GM23338 (cell line): ENCODE measurements around the gene SPATS2. TPM values are rescaled to one million over a fixed set of nuclear protein-coding genes. Genes with fewer than 3 reads are reported as not detected.

Experiments
- ATAC-seq: fragments of 200-7000 bp; cut with Tn5 transposase; 3 replicates; pipeline ENCODE4 v1.9.1; 2020
- DNase-seq: peaks from one replicate; pipeline ENCODE4 v3.0.0-alpha.2; 2015; ENCODE audit warnings: low spot score
- H2AFZ ChIP-seq: fragments of 200-600 bp; sonication (generic); 2 replicates; pipeline ENCODE4 v1.8.0; 2016; ENCODE audit warnings: antibody characterized with exemption, mild to moderate bottlenecking, moderate library complexity
- H3F3A ChIP-seq: fragments of 200-600 bp; sonication (generic); replicated peaks from 2 replicates; pipeline ENCODE4 v1.8.0; 2017; ENCODE audit warnings: antibody characterized with exemption, mixed run types, low read depth
- H3K27ac ChIP-seq: fragments of 200-600 bp; sonication (generic); 2 replicates; pipeline ENCODE4 v1.6.1; 2016; ENCODE audit warnings: low read depth
- H3K27me3 ChIP-seq: fragments of 200-600 bp; sonication (generic); 2 replicates; pipeline ENCODE4 v1.8.0; 2016; ENCODE audit warnings: mild to moderate bottlenecking, mixed run types, moderate library complexity; ENCODE audit not compliant: insufficient read depth
- H3K36me3 ChIP-seq: fragments of 200-600 bp; sonication (generic); 2 replicates; pipeline ENCODE4 v1.8.0; 2016; ENCODE audit warnings: mild to moderate bottlenecking; ENCODE audit not compliant: insufficient read depth
- H3K4me1 ChIP-seq: fragments of 200-600 bp; sonication (generic); 2 replicates; pipeline ENCODE4 v1.8.0; 2016; ENCODE audit warnings: mild to moderate bottlenecking, moderate library complexity; ENCODE audit not compliant: insufficient read depth
- H3K4me2 ChIP-seq: fragments of 200-600 bp; sonication (generic); 2 replicates; pipeline ENCODE4 v1.7.1; 2017; ENCODE audit warnings: mixed run types
- H3K4me3 ChIP-seq: fragments of 200-600 bp; sonication (generic); 2 replicates; pipeline ENCODE4 v1.6.1; 2016; ENCODE audit warnings: mixed run types
- H3K79me2 ChIP-seq: fragments of 200-600 bp; sonication (generic); replicated peaks from 2 replicates; pipeline ENCODE4 v1.8.0; 2017; ENCODE audit warnings: mild to moderate bottlenecking; ENCODE audit not compliant: insufficient read depth
- H3K9me2 ChIP-seq: fragments of 200-600 bp; sonication (generic); 2 replicates; pipeline ENCODE4 v1.8.0; 2017; ENCODE audit not compliant: insufficient read depth
- H4K20me1 ChIP-seq: fragments of 200-600 bp; sonication (generic); replicated peaks from 2 replicates; pipeline ENCODE4 v1.8.0; 2017; ENCODE audit warnings: mild to moderate bottlenecking; ENCODE audit not compliant: insufficient read depth
- H3K27ac Mint-ChIP-seq: 2 replicates; pipeline ENCODE4 v1.8.0; 2020; ENCODE audit warnings: inconsistent platforms, mild to moderate bottlenecking, moderate library complexity, mixed read lengths
- H3K27me3 Mint-ChIP-seq: 3 replicates; pipeline ENCODE4 v1.8.0; 2022; ENCODE audit warnings: low read depth, mild to moderate bottlenecking, moderate library complexity, mixed read lengths, inconsistent platforms; ENCODE audit not compliant: insufficient read depth, poor library complexity
- H3K36me3 Mint-ChIP-seq: 3 replicates; pipeline ENCODE4 v1.8.0; 2021; ENCODE audit warnings: low read depth, mild to moderate bottlenecking, inconsistent platforms, moderate library complexity, mixed read lengths
- H3K4me1 Mint-ChIP-seq: 3 replicates; pipeline ENCODE4 v1.8.0; 2020; ENCODE audit warnings: mild to moderate bottlenecking, inconsistent platforms, mixed read lengths
- H3K4me3 Mint-ChIP-seq: 3 replicates; pipeline ENCODE4 v1.8.0; 2021; ENCODE audit warnings: moderate library complexity, mild to moderate bottlenecking, inconsistent platforms, mixed read lengths
- H3K9me3 Mint-ChIP-seq: 3 replicates; pipeline ENCODE4 v1.8.0; 2020; ENCODE audit warnings: moderate library complexity, mild to moderate bottlenecking, inconsistent platforms, mixed read lengths
- CREB1 ChIP-seq: fragments of 250-450 bp; sonication (Bioruptor Pico); IDR thresholded peaks from 2 replicates; pipeline ENCODE4 v1.5.0; 2020; ENCODE audit warnings: low read depth, mild to moderate bottlenecking, moderate library complexity
- EZH2phosphoT487 ChIP-seq: fragments of 200-600 bp; sonication (generic); IDR thresholded peaks from one replicate; pipeline ENCODE4 v1.8.1; 2018; ENCODE audit warnings: antibody characterized with exemption; ENCODE audit not compliant: unreplicated experiment
- JUNB ChIP-seq: IDR thresholded peaks from one replicate; pipeline ENCODE4 v1.6.1; 2016; ENCODE audit warnings: antibody characterized with exemption; ENCODE audit not compliant: unreplicated experiment
- POLR2AphosphoS5 ChIP-seq: IDR thresholded peaks from 2 replicates; pipeline ENCODE4 v1.6.1; 2016; ENCODE audit warnings: antibody characterized with exemption, low read depth
- STAT1 ChIP-seq: IDR thresholded peaks from one replicate; pipeline ENCODE4 v1.6.1; 2016; ENCODE audit warnings: antibody characterized with exemption; ENCODE audit not compliant: unreplicated experiment
- ZNF114 ChIP-seq: fragments of 250-450 bp; sonication (Bioruptor Pico); IDR thresholded peaks from 2 replicates; pipeline ENCODE4 v1.5.0; 2020; ENCODE audit warnings: mild to moderate bottlenecking, moderate library complexity
- polyA plus RNA-seq: library from polyadenylated mRNA; unstranded; fragments of >200 nt; fragmentation: Nextera tagmentation; extraction: Ambion mirVana; gene quantifications from 2 replicates; pipeline ENCODE4 v1.2.1, GENCODE V29; 2016
- total RNA-seq: library from RNA; depleted of rRNA; stranded (reverse); fragments of >200 nt; shearing (Covaris generic); gene quantifications from 2 replicates; pipeline ENCODE4 v1.2.3, GENCODE V29; 2014
- TF ChIP-seq, protein P1 (sequence below): fragments of 250-450 bp; sonication (Bioruptor Pico); IDR thresholded peaks from 2 replicates; pipeline ENCODE4 v1.5.0; 2020; ENCODE audit warnings: mild to moderate bottlenecking, moderate library complexity
- TF ChIP-seq, protein P2 (sequence below): IDR thresholded peaks from 2 replicates; pipeline ENCODE4 v1.6.1; 2016; ENCODE audit warnings: antibody characterized with exemption
- TF ChIP-seq, protein P3 (sequence below): IDR thresholded peaks from one replicate; pipeline ENCODE4 v1.6.1; 2018; ENCODE audit warnings: antibody characterized with exemption; ENCODE audit not compliant: unreplicated experiment

Gene SPATS2
- total and polyA plus RNA-seq, 2 experiments from 2014 or later: 20.6 to 61.0 TPM

DNA sequence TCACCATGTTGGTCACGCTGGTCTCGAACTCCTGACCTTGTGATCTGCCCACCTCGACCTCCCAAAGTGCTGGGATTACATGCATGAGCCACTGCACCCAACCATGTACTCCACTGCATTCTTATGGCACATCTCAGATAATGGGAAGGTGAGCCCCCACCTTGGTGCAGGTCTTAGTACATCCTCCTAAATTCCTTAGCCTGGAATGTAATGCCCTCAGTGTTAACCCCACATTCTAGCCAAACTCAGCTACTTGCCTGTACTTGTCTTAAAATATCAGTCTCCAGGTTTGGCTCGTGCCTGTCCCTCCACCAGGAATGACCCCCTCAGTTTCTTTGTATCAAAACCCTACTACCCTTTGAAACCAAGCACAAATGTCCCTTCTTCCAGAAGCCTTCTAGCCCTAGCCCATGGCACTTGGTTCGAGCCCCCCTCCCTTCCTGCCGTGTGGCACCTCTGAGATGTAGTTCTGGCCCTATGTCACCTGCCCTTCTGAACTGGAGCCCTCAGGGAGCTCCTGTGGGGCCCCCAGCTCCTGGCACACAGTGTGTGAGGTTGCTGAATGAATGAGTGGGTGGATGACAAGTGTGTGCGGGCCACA, 179.9 kb downstream of the SPATS2 start (continued):
- TF ChIP-seq, protein P1, sequence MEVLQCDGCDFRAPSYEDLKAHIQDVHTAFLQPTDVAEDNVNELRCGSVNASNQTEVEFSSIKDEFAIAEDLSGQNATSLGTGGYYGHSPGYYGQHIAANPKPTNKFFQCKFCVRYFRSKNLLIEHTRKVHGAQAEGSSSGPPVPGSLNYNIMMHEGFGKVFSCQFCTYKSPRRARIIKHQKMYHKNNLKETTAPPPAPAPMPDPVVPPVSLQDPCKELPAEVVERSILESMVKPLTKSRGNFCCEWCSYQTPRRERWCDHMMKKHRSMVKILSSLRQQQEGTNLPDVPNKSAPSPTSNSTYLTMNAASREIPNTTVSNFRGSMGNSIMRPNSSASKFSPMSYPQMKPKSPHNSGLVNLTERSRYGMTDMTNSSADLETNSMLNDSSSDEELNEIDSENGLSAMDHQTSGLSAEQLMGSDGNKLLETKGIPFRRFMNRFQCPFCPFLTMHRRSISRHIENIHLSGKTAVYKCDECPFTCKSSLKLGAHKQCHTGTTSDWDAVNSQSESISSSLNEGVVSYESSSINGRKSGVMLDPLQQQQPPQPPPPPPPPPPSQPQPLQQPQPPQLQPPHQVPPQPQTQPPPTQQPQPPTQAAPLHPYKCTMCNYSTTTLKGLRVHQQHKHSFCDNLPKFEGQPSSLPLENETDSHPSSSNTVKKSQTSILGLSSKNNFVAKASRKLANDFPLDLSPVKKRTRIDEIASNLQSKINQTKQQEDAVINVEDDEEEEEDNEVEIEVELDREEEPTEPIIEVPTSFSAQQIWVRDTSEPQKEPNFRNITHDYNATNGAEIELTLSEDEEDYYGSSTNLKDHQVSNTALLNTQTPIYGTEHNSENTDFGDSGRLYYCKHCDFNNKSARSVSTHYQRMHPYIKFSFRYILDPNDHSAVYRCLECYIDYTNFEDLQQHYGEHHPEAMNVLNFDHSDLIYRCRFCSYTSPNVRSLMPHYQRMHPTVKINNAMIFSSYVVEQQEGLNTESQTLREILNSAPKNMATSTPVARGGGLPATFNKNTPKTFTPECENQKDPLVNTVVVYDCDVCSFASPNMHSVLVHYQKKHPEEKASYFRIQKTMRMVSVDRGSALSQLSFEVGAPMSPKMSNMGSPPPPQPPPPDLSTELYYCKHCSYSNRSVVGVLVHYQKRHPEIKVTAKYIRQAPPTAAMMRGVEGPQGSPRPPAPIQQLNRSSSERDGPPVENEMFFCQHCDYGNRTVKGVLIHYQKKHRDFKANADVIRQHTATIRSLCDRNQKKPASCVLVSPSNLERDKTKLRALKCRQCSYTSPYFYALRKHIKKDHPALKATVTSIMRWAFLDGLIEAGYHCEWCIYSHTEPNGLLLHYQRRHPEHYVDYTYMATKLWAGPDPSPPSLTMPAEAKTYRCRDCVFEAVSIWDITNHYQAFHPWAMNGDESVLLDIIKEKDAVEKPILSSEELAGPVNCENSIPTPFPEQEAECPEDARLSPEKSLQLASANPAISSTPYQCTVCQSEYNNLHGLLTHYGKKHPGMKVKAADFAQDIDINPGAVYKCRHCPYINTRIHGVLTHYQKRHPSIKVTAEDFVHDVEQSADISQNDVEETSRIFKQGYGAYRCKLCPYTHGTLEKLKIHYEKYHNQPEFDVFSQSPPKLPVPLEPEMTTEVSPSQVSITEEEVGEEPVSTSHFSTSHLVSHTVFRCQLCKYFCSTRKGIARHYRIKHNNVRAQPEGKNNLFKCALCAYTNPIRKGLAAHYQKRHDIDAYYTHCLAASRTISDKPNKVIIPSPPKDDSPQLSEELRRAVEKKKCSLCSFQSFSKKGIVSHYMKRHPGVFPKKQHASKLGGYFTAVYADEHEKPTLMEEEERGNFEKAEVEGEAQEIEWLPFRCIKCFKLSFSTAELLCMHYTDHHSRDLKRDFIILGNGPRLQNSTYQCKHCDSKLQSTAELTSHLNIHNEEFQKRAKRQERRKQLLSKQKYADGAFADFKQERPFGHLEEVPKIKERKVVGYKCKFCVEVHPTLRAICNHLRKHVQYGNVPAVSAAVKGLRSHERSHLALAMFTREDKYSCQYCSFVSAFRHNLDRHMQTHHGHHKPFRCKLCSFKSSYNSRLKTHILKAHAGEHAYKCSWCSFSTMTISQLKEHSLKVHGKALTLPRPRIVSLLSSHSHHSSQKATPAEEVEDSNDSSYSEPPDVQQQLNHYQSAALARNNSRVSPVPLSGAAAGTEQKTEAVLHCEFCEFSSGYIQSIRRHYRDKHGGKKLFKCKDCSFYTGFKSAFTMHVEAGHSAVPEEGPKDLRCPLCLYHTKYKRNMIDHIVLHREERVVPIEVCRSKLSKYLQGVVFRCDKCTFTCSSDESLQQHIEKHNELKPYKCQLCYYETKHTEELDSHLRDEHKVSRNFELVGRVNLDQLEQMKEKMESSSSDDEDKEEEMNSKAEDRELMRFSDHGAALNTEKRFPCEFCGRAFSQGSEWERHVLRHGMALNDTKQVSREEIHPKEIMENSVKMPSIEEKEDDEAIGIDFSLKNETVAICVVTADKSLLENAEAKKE (CRISPR knock-in tag): no peak
- no peak for TF ChIP-seq CREB1 (CRISPR knock-in tag)
- no peak for TF ChIP-seq JUNB
- no peak for TF ChIP-seq EZH2phosphoT487

DNA sequence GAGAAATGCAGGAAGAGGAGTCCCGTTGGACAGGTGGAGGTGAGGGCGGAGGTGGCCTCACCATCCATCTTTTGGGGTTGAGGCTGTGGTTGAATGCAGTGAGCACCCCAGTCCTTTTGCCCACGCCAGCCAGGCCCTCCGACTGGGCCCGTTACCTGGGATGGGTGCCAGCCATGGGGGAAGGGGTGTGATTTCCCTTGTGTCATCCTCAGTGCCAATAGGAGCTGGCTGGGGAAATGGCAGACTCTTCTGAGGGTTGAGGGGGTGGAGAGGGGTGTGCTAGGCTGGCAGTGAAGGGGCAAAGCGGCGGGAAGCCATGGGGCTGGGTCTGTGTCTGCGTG, 181.2 kb downstream of the SPATS2 start:
- H3K4me3 ChIP-seq: peak overlapping the region; percentile 64
- H3K79me2 ChIP-seq: no peaks in the 10 kb centered on the region
- H3K27ac ChIP-seq: no peak overlapping the region
- H2AFZ ChIP-seq: peak overlapping the region; percentile 98
- H3K27me3 ChIP-seq: peaks cover 96% of the 10 kb centered on the region
- ATAC-seq: no peak
- H3K4me1 ChIP-seq: peaks cover 8% of the 10 kb centered on the region; the same call in 1 of the 2 replicates
- peak overlapping the region; percentile 89 for H3K4me2 ChIP-seq
- no peak overlapping the region for H3K27ac Mint-ChIP-seq
- no peaks in the 10 kb centered on the region for H3K9me2 ChIP-seq
- H3K36me3 ChIP-seq: no peaks in the 10 kb centered on the region
- H3K36me3 Mint-ChIP-seq: no peaks in the 10 kb centered on the region
- no peaks in the 10 kb centered on the region for H3F3A ChIP-seq
- peak overlapping the region; percentile 72; the same call in 2 of the 3 replicates for H3K4me3 Mint-ChIP-seq
- H3K4me1 Mint-ChIP-seq: peaks cover 21% of the 10 kb centered on the region
- DNase-seq: no peak
- peaks cover 73% of the 10 kb centered on the region for H3K27me3 Mint-ChIP-seq
- no peaks in the 10 kb centered on the region for H4K20me1 ChIP-seq
- no peaks in the 10 kb centered on the region for H3K9me3 Mint-ChIP-seq
- TF ChIP-seq, protein P2, sequence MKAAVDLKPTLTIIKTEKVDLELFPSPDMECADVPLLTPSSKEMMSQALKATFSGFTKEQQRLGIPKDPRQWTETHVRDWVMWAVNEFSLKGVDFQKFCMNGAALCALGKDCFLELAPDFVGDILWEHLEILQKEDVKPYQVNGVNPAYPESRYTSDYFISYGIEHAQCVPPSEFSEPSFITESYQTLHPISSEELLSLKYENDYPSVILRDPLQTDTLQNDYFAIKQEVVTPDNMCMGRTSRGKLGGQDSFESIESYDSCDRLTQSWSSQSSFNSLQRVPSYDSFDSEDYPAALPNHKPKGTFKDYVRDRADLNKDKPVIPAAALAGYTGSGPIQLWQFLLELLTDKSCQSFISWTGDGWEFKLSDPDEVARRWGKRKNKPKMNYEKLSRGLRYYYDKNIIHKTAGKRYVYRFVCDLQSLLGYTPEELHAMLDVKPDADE: no peak
- TF ChIP-seq POLR2AphosphoS5 (no peak), JUNB (no peak), ZNF114 (no peak), STAT1 (no peak)
- TF ChIP-seq, protein P3, sequence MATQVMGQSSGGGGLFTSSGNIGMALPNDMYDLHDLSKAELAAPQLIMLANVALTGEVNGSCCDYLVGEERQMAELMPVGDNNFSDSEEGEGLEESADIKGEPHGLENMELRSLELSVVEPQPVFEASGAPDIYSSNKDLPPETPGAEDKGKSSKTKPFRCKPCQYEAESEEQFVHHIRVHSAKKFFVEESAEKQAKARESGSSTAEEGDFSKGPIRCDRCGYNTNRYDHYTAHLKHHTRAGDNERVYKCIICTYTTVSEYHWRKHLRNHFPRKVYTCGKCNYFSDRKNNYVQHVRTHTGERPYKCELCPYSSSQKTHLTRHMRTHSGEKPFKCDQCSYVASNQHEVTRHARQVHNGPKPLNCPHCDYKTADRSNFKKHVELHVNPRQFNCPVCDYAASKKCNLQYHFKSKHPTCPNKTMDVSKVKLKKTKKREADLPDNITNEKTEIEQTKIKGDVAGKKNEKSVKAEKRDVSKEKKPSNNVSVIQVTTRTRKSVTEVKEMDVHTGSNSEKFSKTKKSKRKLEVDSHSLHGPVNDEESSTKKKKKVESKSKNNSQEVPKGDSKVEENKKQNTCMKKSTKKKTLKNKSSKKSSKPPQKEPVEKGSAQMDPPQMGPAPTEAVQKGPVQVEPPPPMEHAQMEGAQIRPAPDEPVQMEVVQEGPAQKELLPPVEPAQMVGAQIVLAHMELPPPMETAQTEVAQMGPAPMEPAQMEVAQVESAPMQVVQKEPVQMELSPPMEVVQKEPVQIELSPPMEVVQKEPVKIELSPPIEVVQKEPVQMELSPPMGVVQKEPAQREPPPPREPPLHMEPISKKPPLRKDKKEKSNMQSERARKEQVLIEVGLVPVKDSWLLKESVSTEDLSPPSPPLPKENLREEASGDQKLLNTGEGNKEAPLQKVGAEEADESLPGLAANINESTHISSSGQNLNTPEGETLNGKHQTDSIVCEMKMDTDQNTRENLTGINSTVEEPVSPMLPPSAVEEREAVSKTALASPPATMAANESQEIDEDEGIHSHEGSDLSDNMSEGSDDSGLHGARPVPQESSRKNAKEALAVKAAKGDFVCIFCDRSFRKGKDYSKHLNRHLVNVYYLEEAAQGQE: no peak
